NCI-H1417 (cell line): ENCODE data around the gene SLAMF7.
A peak's percentile ranks its signal among the peaks of the same experiment; 100 is the strongest.
"Not testable (repeated sequence)": the region's sequence is repeated elsewhere in the genome, so short reads cannot be mapped to it uniquely, and the experiment has no call there.

ENCODE experiments used
- DNase-seq, 3 experiments: peaks; one replicate each; lab custom pipeline; 2025; lab: John Stamatoyannopoulos, UW

Gene SLAMF7

DNA sequence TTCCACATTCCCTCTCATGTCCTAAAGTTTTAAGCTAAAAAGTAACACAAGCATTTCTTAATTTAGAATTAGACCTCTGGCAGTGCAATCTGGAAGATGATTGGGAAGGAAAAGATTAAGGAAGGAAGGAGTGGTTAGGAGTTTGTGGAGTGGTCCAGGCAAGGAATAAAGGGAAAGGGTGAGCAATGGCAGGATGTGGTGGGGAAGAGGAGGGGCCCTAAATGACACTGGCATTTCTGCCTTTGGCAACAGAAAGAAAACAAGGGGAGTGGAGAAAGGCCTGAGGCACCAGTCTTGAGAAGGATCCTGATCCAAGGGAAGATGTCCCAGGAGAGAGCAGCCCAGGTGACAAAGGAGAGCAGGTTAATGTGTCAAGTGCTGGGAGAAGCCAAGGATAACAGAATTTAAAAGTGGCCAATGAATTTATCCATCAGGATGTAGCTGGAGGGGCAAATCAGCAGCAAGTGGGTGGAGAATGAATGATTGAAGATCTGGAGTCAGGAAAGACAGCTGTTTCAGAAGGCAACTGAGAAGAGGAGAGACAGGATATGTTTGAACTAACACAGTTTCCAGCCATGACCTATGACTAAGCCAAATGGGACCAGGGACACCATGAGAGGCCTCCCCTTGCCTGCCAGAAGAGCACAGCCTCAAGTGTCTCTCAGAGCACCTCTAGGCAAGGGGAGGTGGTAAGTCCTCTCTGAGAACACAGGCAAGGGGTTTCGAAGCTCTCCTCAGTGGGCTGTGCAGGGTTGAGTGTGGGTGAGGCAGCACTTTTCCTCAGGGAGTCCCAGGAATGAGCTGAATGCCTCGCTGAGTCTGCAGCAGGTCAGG lies 36.1 kb downstream of the SLAMF7 start:
- DNase-seq, result no peak

DNA sequence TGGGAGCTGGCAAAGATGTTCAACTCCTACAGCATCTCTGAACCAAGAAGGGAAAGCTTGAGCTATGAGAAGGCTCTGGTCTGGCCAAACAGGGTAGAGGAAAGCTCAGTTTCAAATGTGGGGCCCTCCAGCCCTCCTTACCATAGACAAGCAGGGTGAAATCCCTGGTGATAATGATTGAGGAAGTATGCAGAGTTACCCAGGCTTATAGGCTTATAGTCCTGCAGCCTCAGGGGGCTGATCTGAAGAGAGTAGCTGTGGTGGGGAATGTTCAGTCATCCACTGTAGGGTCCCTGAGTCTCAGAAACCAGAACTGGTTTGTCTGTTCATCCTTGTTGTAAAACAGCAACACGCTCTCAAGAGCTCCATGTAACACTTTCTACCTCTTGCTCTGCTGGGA lies 37.1 kb downstream of the SLAMF7 start:
- no peak for DNase-seq

DNA sequence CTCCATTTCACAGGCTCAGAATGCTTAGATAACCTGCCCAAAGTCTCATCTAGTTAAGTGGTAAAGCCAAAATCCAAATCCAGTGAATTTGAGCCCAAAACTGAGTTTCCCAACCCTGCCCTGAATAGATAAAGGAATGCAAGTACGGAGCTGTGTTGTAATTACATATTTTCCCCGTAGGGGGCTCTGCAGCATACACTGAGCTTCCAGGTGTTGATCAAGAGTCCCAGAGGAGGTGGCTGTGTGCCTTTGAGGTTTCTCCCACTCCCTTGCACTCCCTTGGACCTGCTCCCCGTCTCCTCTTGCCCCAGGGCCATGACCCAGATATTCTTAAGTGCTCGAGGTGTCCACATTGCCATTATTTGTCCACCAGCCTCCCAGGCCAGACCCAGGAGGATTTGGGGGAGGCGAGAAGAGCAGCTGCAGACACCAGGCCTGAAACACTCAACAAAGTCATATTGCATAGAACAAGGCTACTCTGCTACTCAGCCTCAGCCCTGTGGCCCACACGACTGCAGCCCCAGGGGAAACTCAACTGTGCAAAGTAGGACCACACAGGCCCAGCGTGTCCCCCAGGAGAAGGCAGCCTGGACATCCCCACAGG lies 38.5 kb downstream of the SLAMF7 start:
- DNase-seq, result peak in 2 of 3 experiments; percentile 36 to 62

DNA sequence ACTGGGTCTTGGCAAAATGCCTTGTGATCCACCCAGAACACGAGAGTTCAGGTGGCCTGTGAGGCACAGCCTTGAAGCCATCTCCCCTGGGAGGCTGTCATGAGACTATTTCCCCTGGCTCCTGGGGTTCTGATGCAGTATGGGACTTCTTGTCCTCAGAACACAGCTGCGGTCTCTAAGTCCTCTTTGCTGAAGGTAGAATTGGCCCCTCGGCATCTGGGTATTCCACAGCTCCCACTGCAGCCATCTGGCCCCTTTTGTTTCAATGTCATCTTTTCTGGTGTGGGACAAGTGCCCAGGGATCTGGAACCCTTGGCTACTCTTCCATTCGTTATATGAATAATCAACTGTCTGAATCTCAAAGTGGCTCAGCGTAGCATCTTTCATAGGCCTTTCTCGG lies 39.9 kb downstream of the SLAMF7 start:
- no peak for DNase-seq

DNA sequence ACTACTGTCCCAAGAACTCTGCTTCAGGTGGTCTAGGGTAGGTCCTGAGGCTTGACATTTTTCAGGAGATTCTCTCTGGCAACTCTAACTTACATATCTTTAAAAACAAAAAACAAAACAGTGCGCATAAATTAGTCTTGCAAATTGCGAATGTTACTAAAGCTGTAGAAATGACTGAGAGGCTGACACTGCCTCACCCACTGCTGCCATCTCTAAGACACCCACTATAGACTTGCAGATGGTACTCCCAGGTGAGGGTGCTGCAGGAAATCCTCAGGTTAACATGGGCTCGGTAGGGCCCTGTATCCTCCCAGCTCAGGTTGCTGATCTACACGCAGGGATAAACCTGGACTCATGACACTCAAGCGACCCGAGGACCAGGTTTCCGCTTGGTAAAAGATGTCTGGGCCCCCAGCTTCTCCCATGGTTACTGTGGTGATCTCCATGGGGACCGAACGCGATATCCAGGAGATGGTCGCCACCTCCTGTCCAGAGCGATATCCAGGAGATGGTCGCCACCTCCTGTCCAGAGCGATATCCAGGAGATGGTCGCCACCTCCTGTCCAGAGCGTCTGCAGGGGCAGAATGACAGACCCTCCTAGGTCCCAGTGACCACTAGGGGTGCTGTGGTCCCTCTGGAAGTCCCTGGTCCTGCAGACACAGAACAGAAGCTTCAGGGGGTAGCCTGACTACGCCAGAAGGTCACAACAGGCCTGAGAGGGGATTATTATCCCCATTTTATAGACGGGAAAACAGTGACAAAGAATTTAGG lies 40.8 kb downstream of the SLAMF7 start:
- DNase-seq, result peak in 2 of 3 experiments; percentile 10

DNA sequence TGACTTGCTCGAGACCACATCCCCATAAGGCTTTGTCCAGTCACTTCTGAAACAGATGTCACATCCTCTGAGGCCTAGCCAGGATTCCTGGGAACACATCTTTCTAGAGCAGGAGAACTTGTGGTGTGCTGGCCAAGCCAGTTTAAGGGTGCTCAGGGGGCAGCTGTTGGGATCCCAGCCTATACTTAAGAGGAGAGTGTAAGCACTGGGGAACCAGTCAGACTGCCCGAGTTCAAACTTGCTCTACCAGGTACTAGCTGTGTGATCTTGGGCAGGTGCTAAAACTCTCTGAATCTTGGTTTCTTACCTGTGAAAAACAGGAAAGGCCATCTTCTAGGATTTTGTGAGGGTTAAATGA lies 41.3 kb downstream of the SLAMF7 start:
- no peak for DNase-seq

DNA sequence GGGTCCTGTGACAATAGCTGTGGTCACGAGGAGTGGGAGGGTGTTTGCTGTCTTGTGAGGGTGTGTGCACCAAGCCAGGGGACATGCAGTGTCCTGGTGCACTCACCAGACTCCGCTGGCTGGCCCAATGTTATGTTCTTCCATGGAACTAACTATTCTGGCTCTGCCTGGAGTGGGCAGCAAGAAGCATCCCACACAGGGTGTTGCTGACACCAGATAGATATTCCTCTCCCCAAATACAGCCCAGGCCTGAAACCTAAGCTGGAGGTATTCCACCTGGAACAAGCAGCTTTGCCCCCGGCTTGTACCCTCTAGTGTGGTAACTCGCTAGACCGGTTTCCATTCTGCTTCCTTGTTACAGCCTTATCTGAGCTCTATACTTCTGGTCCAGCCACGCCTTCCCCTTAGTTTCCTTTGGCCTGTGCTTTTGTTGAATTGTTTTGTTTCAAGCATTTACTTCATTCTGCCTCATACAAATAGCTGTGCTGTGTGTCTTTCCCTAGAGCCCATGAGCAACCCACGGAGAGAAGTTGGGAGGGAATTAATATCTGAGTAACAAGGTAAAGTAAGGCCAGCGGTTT lies 42.2 kb downstream of the SLAMF7 start:
- DNase-seq, result no peak

DNA sequence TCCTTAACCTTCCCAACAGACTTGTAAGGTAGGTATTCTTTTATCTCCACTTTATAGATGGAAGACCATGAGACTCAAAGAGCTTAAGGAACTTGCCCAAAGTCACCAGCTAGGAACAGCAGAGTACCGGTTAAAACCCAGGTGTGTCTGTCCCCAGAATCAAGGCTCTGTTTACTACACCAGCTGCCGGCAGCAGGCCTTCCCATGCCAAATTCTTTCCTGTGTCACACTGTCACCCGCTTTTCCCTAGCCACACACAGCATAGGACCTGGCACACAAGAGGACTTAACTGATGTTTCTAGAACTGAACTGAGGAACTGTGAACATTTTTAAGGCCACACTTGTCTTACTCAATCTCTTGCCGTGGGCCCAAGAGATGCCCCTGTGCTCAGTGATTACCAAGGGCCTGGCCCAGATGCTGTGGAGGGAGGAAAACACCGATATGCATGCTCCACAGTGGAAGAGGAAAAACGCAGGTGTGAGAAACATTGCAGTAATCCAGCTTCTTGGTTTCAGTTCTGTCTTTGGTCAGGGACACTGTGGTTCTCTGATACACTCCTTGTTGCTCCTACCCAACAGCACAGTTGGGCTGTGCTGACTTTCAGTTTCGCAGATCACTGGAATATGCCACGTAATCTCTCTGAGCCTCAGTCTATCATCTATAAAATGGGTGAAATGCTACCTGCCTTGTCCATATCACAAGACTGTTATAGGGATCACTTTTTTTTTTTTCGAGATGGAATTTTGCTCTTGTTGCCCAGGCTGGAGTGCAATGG lies 43.1 kb downstream of the SLAMF7 start:
- no peak for DNase-seq

DNA sequence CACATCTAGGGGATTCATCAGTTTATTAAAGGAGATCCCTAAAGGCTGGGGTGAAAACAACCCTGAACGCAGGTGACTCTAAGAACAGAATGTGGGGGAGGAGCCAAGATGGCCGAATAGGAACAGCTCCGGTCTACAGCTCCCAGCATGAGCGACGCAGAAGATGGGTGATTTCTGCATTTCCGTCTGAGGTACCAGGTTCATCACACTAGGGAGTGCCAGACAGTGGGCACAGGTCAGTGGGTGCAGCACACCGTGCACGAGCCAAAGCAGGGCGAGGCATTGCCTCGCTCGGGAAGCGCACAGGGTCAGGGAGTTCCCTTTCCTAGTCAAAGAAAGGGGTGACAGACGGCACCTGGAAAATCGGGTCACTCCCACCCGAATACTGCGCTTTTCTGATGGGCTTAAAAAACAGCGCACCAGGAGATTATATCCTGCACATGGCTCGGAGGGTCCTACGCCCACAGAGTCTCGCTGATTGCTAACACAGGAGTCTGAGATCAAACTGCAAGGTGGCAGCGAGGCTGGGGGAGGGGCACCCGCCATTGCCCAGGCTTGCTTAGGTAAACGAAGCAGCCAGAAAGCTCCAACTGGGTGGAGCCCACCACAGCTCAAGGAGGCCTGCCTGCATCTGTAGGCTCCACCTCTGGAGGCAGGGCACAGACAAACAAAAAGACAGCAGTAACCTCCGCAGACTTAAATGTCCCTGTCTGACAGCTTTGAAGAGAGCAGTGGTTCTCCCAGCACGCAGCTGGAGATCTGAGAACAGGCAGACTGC lies 44.1 kb downstream of the SLAMF7 start:
- DNase-seq, result not testable (repeated sequence)

DNA sequence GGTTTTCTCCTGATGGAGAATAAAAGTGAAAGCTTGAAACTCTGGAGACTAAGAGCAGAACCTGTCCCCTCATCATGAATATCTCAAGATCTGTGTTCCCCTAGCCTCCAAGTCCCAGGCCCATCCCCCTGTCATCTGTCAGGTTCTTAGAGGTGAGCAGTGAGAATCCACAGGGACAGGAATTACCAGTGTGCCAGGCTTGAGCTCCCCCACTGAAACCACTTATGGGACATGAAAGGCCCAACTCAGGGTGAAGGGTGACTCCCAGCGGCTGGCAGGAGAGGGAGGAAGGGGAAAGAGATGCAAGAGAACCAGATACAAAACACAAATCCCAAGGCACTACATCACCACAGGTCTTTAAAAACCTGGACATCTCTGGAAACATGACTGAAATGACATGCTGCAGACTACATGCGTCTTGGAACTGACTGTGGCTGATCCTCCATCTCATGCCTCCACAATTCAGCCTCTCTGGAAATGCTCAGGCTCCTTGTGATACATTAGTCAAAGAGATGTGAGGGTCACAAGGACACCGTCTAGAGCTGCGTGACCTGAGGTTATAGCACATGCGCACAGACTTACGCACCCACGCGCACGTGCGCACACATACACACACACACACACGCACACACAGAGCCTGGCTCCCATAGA lies 50.1 kb downstream of the SLAMF7 start:
- no peak for DNase-seq

DNA sequence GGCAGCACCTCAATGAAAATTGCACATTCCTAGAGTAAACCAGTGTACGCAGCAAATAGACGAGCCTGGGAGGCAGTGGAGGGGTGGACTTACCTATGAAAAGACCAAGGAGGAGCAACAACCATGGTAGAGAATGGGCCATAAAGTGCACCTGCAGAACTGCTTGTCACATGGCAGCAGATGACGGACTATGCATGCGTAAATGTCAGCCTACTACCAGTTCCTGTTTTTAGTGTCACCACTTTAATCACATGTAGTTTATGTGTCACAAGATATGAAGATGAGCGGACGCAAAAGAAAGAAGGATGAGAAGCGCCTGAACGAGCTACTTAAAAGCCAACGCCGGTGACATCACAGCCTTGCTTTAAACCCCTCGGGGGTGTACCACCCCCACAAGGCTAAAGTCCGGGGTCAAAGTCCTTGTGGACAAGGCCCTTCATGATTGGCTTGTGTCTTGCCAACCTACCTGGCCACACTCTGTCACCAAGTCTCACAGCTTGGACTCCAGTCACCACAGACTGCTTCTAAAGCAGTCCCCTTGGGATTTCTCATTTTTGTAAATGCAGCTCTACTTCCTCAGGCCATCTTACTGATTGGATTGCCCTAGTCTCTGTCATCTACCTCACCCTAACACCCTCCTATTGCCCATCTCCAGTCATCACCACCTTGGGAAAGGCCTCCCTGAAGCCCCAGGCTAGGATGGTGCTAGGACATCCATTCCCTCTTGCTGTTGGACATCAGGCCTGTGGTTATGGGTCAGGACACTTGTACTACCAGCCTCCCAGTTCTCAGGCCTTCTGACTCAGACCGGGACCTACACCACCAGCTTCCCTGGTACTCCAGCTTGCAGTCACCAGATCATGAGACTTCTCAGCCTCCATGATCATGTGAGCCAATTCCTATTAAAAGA lies 50.9 kb downstream of the SLAMF7 start:
- no peak for DNase-seq

DNA sequence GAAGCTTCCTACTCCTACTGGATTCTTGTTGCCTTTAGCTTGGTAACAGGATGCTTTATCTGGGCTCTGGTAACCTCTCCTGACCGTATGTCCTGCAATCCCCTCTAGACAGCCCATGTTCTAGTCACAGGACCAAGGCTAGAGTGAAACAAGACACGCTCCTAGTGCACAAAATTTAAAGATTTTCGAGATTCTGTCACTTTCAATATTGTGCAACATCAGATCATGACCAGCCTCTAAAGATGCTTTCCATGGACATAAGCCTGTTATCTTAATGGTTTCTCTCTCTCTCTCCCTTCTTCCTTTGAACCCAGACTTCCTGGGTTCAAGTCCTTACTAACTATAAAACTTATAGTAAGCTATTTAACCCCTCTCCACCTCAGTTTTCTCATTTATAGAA lies 55.3 kb downstream of the SLAMF7 start:
- no peak for DNase-seq

DNA sequence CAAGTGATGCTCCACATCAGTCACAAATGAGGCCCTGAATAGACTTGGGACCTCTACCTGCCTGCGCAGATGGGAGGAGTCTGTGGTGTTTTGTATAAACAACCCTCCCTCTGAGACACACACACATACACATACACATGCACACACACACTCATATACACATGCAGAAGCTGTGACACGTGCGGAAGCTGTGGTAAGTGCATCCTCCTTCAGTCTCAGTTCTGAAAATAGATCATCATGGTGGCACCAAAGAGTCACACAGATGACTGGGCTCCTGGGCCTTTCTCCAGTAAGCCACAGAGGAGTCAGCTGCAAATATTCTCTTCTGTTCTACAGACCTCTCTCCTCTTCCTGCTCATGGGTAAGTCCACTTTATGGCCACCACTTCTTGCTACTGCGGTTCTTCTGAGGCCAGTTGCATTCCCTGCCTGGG lies 56.9 kb downstream of the SLAMF7 start, which contains the start of gene LY9:
LY9 (plus strand) TSS at position 224 of the 433 bp plus-strand sequence; CDS start at position 238, 14 bp downstream.
- no peak for DNase-seq

DNA sequence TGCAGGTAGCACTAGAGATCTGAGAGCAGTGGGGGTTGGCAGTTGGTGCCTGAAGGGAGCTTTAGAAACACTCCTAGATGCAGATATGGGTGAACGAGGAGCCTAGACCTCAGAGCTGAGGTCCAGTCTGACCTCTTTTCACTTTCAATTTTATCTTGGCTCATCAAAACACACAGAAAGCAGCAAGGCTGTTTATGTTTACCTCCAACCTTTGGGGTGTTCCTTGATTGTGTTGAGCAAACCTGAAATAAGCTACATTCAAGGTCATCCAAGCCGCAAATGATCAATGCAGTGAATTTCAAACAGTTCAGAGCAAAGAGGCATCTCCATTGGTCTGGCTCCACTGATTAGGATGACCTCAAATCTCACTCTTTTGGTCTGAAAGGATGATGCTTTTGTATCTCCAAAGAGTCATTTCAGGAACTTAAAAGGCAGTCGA lies 58.2 kb downstream of the SLAMF7 start:
- DNase-seq, result no peak

DNA sequence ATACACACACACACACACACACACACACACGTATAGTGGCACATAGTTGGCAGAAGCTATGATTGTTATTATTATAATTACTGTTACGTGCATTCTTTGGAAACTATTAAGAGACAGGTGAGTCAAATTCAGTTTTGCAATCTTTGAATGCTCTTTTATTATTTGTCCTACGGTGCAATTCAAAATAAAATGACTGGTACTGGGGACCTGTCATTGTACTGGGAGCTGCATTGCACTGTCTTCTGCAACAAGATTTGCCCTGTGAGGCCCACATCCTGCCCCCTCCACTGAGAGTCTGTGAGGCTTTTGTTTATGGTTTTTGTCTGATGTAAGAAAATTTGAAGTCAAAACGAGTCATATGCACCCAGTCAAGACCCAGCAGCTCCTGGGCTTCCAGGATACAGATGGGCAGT lies 58.8 kb downstream of the SLAMF7 start:
- no peak for DNase-seq

DNA sequence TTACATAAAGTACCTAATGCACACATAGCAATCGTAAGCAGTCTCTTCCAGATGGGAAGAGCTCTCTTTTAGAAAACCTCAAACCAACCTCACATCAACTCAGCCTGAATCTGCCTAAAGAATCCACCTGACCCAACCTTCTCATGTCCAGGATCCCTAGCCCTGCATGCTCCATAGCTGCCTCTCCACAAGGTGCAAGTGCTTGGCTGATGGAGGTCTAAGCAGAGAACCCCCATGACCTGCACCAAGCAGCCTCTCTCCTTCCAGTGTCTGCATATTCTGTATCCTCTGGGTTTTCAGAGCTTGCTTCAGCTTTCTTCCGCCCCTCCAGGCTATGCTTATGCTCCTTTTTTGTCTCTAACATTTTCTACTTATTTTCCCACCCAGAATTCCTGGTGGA lies 59.4 kb downstream of the SLAMF7 start:
- DNase-seq, result no peak

DNA sequence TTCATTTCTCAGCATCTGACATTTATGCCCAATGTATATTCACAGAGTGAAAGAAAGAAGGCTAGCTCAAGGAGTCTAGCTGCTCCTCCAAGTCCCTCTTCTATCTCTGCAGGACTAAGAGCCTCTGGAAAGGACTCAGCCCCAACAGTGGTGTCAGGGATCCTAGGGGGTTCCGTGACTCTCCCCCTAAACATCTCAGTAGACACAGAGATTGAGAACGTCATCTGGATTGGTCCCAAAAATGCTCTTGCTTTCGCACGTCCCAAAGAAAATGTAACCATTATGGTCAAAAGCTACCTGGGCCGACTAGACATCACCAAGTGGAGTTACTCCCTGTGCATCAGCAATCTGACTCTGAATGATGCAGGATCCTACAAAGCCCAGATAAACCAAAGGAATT lies 60.6 kb downstream of the SLAMF7 start:
- DNase-seq, result no peak

DNA sequence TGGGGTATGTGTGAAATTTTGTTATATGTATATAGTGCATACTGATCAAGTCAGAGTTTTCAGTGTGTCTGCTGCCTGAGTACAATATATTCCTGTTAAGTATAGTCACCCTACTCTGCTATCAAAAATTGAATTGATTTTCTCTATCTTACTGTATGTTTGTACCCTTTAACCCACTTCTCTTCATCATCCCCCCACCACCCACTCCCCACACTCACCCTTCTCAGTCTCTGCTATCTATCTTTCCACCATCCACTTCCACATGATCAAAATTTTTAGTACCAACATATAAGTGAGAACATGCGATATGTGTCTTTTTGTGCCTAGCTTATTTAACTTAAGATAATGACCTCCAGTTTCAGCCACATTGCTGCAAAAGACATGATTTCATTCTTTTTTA lies 61.1 kb downstream of the SLAMF7 start:
- DNase-seq, result no peak
